GM04503 (cell line): ENCODE measurements around the gene CBX2.

ENCODE experiments used
- DNase-seq: peaks from one replicate; pipeline ENCODE4 v3.0.0-alpha.2; 2012; ENCODE audit warnings: low read depth

The CBX2 gene

GRCh38 chr17:79812353-79813258, 34.7 kb downstream of the CBX2 start:
- DNase-seq = no peak

GRCh38 chr17:79813297-79814126, 35.6 kb downstream of the CBX2 start:
- no peak for DNase-seq

DNA sequence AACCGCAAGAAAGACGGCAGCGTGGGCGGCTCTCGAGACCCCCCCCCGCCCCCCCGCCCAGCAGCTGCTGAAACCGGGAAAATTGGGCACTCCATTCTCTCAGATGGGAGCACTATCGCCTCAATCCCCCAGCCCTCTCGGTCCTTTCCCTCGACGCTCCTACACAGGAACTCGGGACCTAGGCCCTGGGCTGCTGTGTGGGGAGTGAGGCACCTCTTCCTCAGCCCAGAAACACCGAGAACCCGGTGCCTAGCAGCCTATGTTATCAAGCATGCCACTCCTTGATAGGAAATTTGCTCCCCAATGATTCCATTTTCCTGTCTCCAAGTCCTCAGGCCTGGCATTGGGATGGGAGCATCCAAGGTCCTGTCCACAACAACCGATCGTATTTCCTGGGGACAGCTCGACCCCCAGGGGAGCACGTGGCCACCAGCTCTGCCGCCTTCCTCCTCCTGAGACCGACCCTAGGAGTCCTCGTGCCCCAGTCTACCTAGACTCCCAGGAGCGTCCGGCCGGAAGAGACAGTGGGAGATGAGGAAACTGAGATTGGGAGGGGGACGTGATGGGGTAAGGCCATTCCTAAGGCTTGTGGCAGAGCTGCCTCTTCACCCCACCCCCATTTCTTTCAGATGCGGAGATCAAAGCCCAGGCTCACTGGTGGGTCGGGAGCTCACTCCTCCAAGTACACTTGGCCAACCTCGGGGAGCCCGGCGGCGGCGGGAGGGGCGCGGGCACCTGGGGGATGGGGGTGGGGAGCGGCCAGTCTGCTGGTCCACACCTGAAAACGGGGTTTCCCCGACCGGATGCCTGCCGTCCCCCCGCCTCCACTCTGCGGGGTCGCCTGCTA, 36.4 kb downstream of the CBX2 start:
- no peak for DNase-seq

- DNase-seq = no peak
Observed at GRCh38 chr17:79814974-79815835, 37.3 kb downstream of the CBX2 start.

GRCh38 chr17:79815836-79816461, 38.0 kb downstream of the CBX2 start:
- DNase-seq = no peak

GRCh38 chr17:79818026-79818758, 40.2 kb downstream of the CBX2 start:
- no peak for DNase-seq

- no peak for DNase-seq
Observed at GRCh38 chr17:79819085-79819484, 41.1 kb downstream of the CBX2 start.

- no peak for DNase-seq
Observed at GRCh38 chr17:79819534-79820276, 41.8 kb downstream of the CBX2 start.

DNA sequence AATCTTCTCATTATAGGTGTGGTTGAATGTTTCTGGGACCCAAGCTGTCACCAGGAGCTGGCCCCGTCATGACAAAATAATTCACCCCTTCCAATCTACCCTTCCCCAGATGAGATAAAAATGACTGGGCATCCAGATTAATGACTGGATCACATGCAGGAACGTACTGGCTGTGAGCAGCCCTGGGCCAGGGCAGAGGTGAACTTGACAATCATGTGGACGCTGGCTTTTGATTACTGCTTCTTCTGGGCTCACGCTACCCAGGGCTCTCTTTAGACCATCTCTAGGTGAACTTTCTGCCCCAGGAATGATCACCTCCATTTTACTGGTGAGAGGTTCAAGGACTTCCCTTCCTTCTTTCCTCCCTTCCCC, 43.0 kb downstream of the CBX2 start:
- DNase-seq = no peak

- no peak for DNase-seq
Observed at GRCh38 chr17:79821331-79822095, 43.6 kb downstream of the CBX2 start.

- no peak for DNase-seq
Observed at GRCh38 chr17:79822583-79823124, 44.7 kb downstream of the CBX2 start.

DNA sequence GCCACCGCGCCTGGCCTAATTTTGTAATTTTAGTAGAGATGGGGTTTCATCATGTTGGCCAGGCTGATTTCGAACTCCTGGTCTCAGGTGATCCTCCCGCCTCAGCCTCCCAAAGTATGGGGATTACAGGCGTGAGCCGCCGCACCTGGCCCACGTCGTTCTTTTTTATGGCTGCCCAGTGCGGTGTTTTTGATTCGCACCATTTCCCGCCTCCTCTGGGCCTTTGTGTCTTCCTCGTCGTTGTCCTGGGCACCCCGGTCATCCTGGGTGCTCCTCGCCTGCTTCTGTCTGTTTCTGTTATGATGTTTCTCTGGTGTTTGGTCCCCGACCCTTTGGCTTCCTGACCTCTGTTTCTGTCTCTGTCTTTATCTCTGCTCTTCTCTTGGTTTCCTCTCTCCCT, 46.3 kb downstream of the CBX2 start:
- DNase-seq = no peak

DNA sequence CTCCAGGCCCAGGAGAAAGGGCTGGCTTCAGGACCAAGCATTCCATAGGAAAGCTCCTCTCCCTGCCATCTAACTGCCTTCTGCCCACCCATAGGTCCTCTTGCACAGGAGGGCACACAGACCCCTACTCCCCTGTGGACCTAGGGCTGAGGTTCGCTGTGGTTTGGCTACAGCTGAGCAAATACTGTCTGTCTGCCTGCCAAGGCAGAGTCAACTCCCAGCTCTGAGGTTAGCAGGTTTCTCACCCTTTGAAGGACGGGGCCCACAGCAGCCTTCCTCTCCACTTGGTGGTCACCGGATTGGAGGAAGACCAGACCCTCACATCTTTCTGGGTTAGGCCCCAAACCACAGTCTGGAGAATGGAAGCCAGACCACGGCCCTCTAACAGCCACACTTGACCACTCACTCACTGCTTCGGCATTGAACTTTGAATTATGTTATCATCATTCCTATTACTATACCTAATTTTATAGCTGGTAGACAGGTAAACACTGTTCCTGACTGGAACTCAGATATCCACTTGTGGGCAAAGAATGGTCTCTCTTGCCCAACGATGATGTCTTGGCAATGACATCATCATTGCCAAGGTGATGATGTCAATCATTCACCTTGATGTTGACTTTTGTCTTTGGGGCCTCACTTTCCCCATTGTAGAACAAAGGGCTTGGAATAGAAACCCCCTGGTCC, 47.1 kb downstream of the CBX2 start:
- no peak for DNase-seq

GRCh38 chr17:79825580-79825921, 47.6 kb downstream of the CBX2 start:
- DNase-seq = no peak

GRCh38 chr17:79826204-79826680, 48.3 kb downstream of the CBX2 start:
- no peak for DNase-seq

GRCh38 chr17:79826841-79827578, 49.1 kb downstream of the CBX2 start:
- DNase-seq = no peak

GRCh38 chr17:79829004-79829403, 51.1 kb downstream of the CBX2 start:
- DNase-seq = no peak
